A673 (cell line): ENCODE measurements around the gene GALNT7. TPM values are rescaled to one million over a fixed set of nuclear protein-coding genes. Genes with fewer than 3 reads are reported as not detected.

Experiments
- BruUV-seq: library from RNA; stranded (reverse); fragments of 400-500 nt; replicated peaks from 2 replicates; lab custom pipeline; 2021; lab: Mats Ljungman, UMichigan
- CTCF ChIA-PET: fragments of 300-600 bp; sonication (Branson Sonifier 250); formaldehyde crosslinking; loops from one replicate; lab custom pipeline; 2022; ENCODE audit warnings: antibody characterized with exemption; lab: Charles Lee
- POLR2A ChIA-PET: fragments of 300-600 bp; sonication (Branson Sonifier 250); formaldehyde crosslinking; loops from one replicate; lab custom pipeline; 2022; ENCODE audit warnings: antibody characterized with exemption; ENCODE audit not compliant: low non-redundant PET; lab: Charles Lee
- DNase-seq: peaks from one replicate; pipeline ENCODE4 v3.0.0-alpha.2; 2015; ENCODE audit warnings: low spot score
- H3K27ac ChIP-seq: fragments of 200-600 bp; sonication (generic); 2 replicates; pipeline ENCODE4 v1.5.1; 2016; ENCODE audit warnings: mixed run types, low read depth, mild to moderate bottlenecking, mixed read lengths, antibody characterized with exemption, low read length; ENCODE audit not compliant: poor library complexity, severe bottlenecking
- H3K27me3 ChIP-seq: fragments of 200-600 bp; sonication (generic); replicated peaks from 2 replicates; pipeline ENCODE4 v1.6.1; 2017; ENCODE audit warnings: mixed run types, low read depth, mild to moderate bottlenecking, mixed read lengths, antibody characterized with exemption, low read length; ENCODE audit not compliant: insufficient read depth, poor library complexity
- H3K36me3 ChIP-seq: fragments of 200-600 bp; sonication (generic); 2 replicates; pipeline ENCODE4 v1.6.1; 2016; ENCODE audit warnings: mixed run types, mild to moderate bottlenecking, mixed read lengths, antibody characterized with exemption, low read length; ENCODE audit not compliant: insufficient read depth, poor library complexity, severe bottlenecking
- H3K4me1 ChIP-seq: fragments of 200-600 bp; sonication (generic); 2 replicates; pipeline ENCODE4 v1.6.1; 2017; ENCODE audit warnings: mixed run types, mild to moderate bottlenecking, mixed read lengths, antibody characterized with exemption, low read length; ENCODE audit not compliant: insufficient read depth, poor library complexity, severe bottlenecking
- H3K4me3 ChIP-seq: fragments of 200-600 bp; sonication (generic); 2 replicates; pipeline ENCODE4 v1.5.1; 2016; ENCODE audit warnings: low read depth, mixed run types, mild to moderate bottlenecking, mixed read lengths, low read length; ENCODE audit not compliant: poor library complexity, severe bottlenecking
- H3K9me3 ChIP-seq: fragments of 200-600 bp; sonication (generic); 2 replicates; pipeline ENCODE4 v1.6.1; 2016; ENCODE audit warnings: mixed run types, low read depth, mild to moderate bottlenecking, mixed read lengths, antibody characterized with exemption, low read length; ENCODE audit not compliant: poor library complexity, severe bottlenecking
- EZH2 ChIP-seq: fragments of 200-600 bp; sonication (generic); IDR thresholded peaks from 2 replicates; pipeline ENCODE4 v1.6.1; 2017; ENCODE audit warnings: borderline replicate concordance, low read depth, mild to moderate bottlenecking, mixed read lengths, antibody characterized with exemption, low read length; ENCODE audit not compliant: poor library complexity, severe bottlenecking
- intact Hi-C: fragments of 100-400 bp; cut with micrococcal nuclease; formaldehyde crosslinking; loops from one replicate; pipeline ENCODE4 v1.10.0; 2022; ENCODE audit not compliant: unreplicated experiment
- total RNA-seq: library from RNA; stranded (reverse); gene quantifications from 2 replicates; pipeline ENCODE4 v1.2.3, GENCODE V29; 2021
- TF ChIP-seq, protein P1 (sequence below): fragments of 300-800, 200-600 bp; sonication (generic); conservative IDR thresholded peaks from 2 replicates; pipeline ENCODE4 v1.5.1; 2017; ENCODE audit warnings: low read depth, mild to moderate bottlenecking, antibody characterized with exemption, low read length, moderate library complexity, mixed read lengths

GALNT7 gene
- total RNA-seq, 1 experiment from 2014 or later: 89.7 TPM

DNA sequence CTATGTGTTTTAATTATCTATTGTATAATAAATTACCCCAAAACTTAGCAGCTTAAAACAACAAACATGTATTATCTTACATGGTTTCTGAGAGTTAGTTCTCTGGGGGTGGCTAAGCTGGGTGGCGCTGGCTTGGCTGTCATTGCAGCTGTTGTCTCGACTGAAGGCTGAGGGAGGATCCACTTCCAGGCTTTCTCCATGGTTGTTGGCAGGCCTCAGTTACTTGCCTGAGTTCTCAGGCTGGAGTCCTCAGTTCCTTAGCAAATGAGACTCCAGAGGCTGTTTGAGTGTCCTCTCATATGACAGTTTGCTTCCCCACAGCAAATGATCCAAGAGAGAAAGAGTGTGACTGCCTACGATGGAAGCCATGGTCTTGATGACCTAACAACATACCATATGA, 23.5 kb upstream of the GALNT7 start:
- Histone ChIP-seq H3K27ac (no peak overlapping the region), H3K36me3 (no peaks in the 10 kb centered on the region), H3K27me3 (no peaks in the 10 kb centered on the region), H3K4me3 (no peak overlapping the region), H3K9me3 (no peaks in the 10 kb centered on the region), H3K4me1 (peaks cover 23% of the 10 kb centered on the region)
- TF ChIP-seq, protein P1, sequence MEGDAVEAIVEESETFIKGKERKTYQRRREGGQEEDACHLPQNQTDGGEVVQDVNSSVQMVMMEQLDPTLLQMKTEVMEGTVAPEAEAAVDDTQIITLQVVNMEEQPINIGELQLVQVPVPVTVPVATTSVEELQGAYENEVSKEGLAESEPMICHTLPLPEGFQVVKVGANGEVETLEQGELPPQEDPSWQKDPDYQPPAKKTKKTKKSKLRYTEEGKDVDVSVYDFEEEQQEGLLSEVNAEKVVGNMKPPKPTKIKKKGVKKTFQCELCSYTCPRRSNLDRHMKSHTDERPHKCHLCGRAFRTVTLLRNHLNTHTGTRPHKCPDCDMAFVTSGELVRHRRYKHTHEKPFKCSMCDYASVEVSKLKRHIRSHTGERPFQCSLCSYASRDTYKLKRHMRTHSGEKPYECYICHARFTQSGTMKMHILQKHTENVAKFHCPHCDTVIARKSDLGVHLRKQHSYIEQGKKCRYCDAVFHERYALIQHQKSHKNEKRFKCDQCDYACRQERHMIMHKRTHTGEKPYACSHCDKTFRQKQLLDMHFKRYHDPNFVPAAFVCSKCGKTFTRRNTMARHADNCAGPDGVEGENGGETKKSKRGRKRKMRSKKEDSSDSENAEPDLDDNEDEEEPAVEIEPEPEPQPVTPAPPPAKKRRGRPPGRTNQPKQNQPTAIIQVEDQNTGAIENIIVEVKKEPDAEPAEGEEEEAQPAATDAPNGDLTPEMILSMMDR: no peak
- no peak for TF ChIP-seq EZH2
- intact Hi-C loops: no loop called here
- ChIA-PET CTCF (no interaction called here), POLR2A (no interaction called here)
- no peak for DNase-seq
- BruUV-seq: no TSS peak

DNA sequence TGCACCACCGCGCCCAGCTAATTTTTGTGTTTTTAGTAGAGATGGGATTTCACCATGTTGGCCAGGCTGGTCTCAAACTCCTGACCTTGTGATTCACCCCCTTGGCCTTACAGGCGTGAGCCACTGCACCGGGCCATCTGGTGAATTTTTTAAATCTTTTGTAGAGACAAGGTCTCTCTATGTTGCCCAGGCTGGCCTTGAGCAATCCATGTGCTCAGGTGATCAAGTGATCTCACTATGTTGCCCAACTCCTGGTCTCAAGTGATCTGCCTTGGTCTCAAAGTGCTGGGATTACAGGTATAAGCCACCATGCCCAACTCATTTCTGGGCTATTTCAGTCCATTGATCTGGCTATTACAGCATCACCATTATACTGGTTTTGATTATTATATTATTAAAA, 22.2 kb upstream of the GALNT7 start:
- no peaks in the 10 kb centered on the region for H3K27me3 ChIP-seq
- intact Hi-C loops: no loop called here
- ChIA-PET POLR2A (no interaction called here), CTCF (no interaction called here)
- BruUV-seq: no TSS peak
- no peaks in the 10 kb centered on the region for H3K36me3 ChIP-seq
- peaks cover 24% of the 10 kb centered on the region for H3K4me1 ChIP-seq
- H3K9me3 ChIP-seq: no peaks in the 10 kb centered on the region
- no peak for DNase-seq
- H3K27ac ChIP-seq: no peak overlapping the region
- H3K4me3 ChIP-seq: no peak overlapping the region
- TF ChIP-seq EZH2: no peak
- TF ChIP-seq, protein P1: no peak

DNA sequence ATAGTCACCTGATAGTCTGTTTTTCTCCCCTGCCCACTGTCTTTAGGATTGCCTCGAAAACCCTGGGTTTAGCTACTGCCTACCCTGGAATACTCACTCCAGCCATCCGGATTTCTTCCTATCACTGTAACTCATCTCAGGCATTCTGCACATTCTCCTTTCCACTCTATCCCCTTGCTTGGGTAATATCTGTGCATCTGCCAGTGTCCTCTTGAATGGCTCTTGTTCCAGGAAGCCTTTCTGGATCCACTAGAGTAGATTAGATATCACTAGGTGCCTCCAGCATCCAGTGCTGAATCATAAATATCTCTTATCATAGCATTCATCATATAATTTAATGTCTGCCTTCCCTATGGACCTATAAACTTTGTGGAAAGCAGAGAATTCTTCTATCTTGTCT, 17.1 kb upstream of the GALNT7 start:
- H3K4me3 ChIP-seq: no peak overlapping the region
- no TSS peak for BruUV-seq
- no peak overlapping the region for H3K27ac ChIP-seq
- TF ChIP-seq, protein P1: no peak
- TF ChIP-seq EZH2: no peak
- ChIA-PET POLR2A (no interaction called here), CTCF (no interaction called here)
- H3K9me3 ChIP-seq: no peaks in the 10 kb centered on the region
- no peaks in the 10 kb centered on the region for H3K27me3 ChIP-seq
- intact Hi-C loops: no loop called here
- DNase-seq: no peak
- H3K4me1 ChIP-seq: peaks cover 24% of the 10 kb centered on the region
- no peaks in the 10 kb centered on the region for H3K36me3 ChIP-seq
